Measurements from ENCODE around the gene HSPD1. TPM values are rescaled to one million over a fixed set of nuclear protein-coding genes. Genes with fewer than 3 reads are reported as not detected.

Gene HSPD1
- total RNA-seq, 1 experiment from 2014 or later = 410 TPM

GRCh38 chr2:197515739-197516392 is 16.2 kb upstream of the HSPD1 start, which contains the start of gene MOB4:
Gene MOB4 (plus strand): TSS chr2:197516066. CDS start chr2:197516087, 21 bp downstream.
- peak; percentile 95 for DNase-seq
- CTCF ChIA-PET = no interaction called here
- POLR2A ChIA-PET (ENCODE audit: unreplicated experiment) = interaction anchor here (0.5 to 1.2 kb wide), 5 partner anchors 16 to 1929 kb away, joined by 3 to 6 read pairs (median 5); partner anchors contain the start of genes HSPD1, HSPE1 and PLCL1

DNA sequence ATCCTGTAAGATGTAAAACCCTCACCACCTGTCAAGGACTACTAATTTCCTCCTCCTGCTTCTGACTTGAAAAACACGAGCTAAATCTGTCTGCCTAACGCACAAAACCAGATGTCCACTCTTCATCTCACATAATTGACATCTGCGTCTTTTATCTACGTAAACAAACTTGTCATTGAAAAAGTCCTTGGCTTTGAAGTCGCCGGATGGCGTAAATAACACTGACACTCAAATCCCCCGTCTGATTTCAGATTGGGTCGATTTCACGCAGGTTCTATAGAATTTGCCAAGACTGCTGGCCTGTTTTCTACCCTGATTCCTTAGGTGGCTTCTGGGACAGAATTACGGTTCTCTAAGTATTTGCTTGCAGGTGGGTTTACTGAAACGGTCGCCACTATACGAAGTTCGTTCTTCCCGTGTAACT is 15.7 kb upstream of the HSPD1 start:
- TSS peak; percentile 80 for BruUV-seq (replicated peaks)
- intact Hi-C loops (cut with micrococcal nuclease) = loop anchor here (5.0 kb wide), 3 partner anchors 62 to 192 kb away; partner anchors contain the start of gene MARS2
- Histone ChIP-seq H3K4me1 (ENCODE audit: insufficient read depth, low read length) (peaks cover 17% of the 10 kb centered on the region), H4K20me1 (ENCODE audit: low read length) (peaks cover 20% of the 10 kb centered on the region), H3K9ac (ENCODE audit: low read length) (peak overlapping the region; percentile 94), H3F3A (ENCODE audit: low read length, unreplicated experiment) (no peaks in the 10 kb centered on the region), H3K4me3 (ENCODE audit: low read length) (peak overlapping the region; percentile 89), H3K79me2 (ENCODE audit: low read length) (peaks cover 54% of the 10 kb centered on the region), H2AFZ (ENCODE audit: low read length) (peak overlapping the region; percentile 96), H3K36me3 (ENCODE audit: low read depth, low read length) (peaks cover 4% of the 10 kb centered on the region), H3K27me3 (ENCODE audit: low read length) (no peaks in the 10 kb centered on the region), H3K4me2 (ENCODE audit: low read length) (peak overlapping the region; percentile 94), H3K9me3 (ENCODE audit: low read length) (no peaks in the 10 kb centered on the region), H3K9me2 (replicated peaks; ENCODE audit: low read length) (no peaks in the 10 kb centered on the region), H3K27ac (ENCODE audit: low read length) (peak overlapping the region; percentile 48)
- no peak; the same call in 1 of the 2 replicates for ATAC-seq
- DNase-seq = no peak
- ChIA-PET CTCF (no interaction called here), POLR2A (ENCODE audit: unreplicated experiment) (interaction anchor here (0.6 to 1.2 kb wide), 3 partner anchors 15 to 356 kb away, joined by 5 to 6 read pairs (median 5); partner anchors contain the start of genes HSPD1 and HSPE1)
- TF ChIP-seq EZH2phosphoT487 (IDR thresholded peaks at IDR 0.05; ENCODE audit: borderline replicate concordance, low read length) (no peak), EZH2 (IDR thresholded peaks at IDR 0.05; ENCODE audit: low read length, unreplicated experiment) (no peak)
- TF ChIP-seq, protein P1, sequence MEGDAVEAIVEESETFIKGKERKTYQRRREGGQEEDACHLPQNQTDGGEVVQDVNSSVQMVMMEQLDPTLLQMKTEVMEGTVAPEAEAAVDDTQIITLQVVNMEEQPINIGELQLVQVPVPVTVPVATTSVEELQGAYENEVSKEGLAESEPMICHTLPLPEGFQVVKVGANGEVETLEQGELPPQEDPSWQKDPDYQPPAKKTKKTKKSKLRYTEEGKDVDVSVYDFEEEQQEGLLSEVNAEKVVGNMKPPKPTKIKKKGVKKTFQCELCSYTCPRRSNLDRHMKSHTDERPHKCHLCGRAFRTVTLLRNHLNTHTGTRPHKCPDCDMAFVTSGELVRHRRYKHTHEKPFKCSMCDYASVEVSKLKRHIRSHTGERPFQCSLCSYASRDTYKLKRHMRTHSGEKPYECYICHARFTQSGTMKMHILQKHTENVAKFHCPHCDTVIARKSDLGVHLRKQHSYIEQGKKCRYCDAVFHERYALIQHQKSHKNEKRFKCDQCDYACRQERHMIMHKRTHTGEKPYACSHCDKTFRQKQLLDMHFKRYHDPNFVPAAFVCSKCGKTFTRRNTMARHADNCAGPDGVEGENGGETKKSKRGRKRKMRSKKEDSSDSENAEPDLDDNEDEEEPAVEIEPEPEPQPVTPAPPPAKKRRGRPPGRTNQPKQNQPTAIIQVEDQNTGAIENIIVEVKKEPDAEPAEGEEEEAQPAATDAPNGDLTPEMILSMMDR (conservative IDR thresholded peaks at IDR 0.05; ENCODE audit: low read depth, low read length) = no peak

More at GRCh38 chr2:197515739-197516392, 16.2 kb upstream of the HSPD1 start, which contains the start of gene MOB4:
- no peaks in the 10 kb centered on the region for H3K27me3 ChIP-seq (ENCODE audit: low read length)
- peaks cover 60% of the 10 kb centered on the region for H3K79me2 ChIP-seq (ENCODE audit: low read length)
- H3K9ac ChIP-seq (ENCODE audit: low read length) = peak within 1 kb of the TSS; percentile 94
- TF ChIP-seq EZH2 (IDR thresholded peaks at IDR 0.05; ENCODE audit: low read length, unreplicated experiment) (no peak), EZH2phosphoT487 (IDR thresholded peaks at IDR 0.05; ENCODE audit: borderline replicate concordance, low read length) (no peak)
- TF ChIP-seq, protein P1 (conservative IDR thresholded peaks at IDR 0.05; ENCODE audit: low read depth, low read length) = no peak
- intact Hi-C loops (cut with micrococcal nuclease) = loop anchor here (1.0 to 5.0 kb wide), 4 partner anchors 16 to 191 kb away; partner anchors contain the start of genes HSPE1 and MARS2
- H3K36me3 ChIP-seq (ENCODE audit: low read depth, low read length) = peaks cover 8% of the 10 kb centered on the region
- H3K9me2 ChIP-seq (replicated peaks; ENCODE audit: low read length) = no peaks in the 10 kb centered on the region
- no TSS peak for BruUV-seq (replicated peaks)
- H2AFZ ChIP-seq (ENCODE audit: low read length) = peak within 1 kb of the TSS; percentile 96
- H3K9me3 ChIP-seq (ENCODE audit: low read length) = no peaks in the 10 kb centered on the region
- H3F3A ChIP-seq (ENCODE audit: low read length, unreplicated experiment) = no peaks in the 10 kb centered on the region
- H3K27ac ChIP-seq (ENCODE audit: low read length) = peak within 1 kb of the TSS; percentile 48
- H4K20me1 ChIP-seq (ENCODE audit: low read length) = peaks cover 20% of the 10 kb centered on the region
- H3K4me3 ChIP-seq (ENCODE audit: low read length) = peak within 1 kb of the TSS; percentile 89
- peak within 1 kb of the TSS; percentile 94 for H3K4me2 ChIP-seq (ENCODE audit: low read length)
- ATAC-seq = peak; percentile 92
- H3K4me1 ChIP-seq (ENCODE audit: insufficient read depth, low read length) = peaks cover 17% of the 10 kb centered on the region

Data from PC-3 (cell line).